B cell (primary cell): ENCODE results near the gene METTL26.

ENCODE experiments used
- EZH2 ChIP-seq: IDR thresholded peaks from 2 replicates; pipeline ENCODE4 v1.6.1; 2012; ENCODE audit warnings: borderline replicate concordance, low read depth, mild to moderate bottlenecking, moderate library complexity, low read length; ENCODE audit not compliant: insufficient read depth, poor library complexity, severe bottlenecking
- TF ChIP-seq, protein P1 (sequence below): fragments of 200-600 bp; IDR thresholded peaks from one replicate; pipeline ENCODE4 v1.8.0; 2022; ENCODE audit warnings: antibody characterized with exemption, mild to moderate bottlenecking

DNA sequence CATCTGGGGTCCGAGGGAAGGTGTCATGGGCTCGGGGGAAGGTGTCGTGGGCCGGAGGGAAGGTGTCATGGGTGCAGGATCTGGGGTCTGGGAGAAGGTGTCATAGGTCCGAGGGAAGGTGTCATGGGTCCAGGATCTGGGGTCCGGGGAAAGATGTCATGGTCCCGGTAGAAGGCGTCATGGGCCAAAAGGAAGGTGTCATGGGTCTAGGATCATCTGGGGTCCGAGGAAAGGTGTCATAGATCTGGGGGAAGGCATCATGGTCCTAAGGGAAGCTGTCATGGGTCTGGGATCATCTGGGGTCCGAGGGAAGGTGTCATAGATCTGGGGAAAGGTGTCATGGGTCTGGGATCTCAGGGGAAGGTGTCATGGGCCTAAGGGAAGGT lies 45.3 kb downstream of the METTL26 start:
- no peak for TF ChIP-seq EZH2
- TF ChIP-seq, protein P1, sequence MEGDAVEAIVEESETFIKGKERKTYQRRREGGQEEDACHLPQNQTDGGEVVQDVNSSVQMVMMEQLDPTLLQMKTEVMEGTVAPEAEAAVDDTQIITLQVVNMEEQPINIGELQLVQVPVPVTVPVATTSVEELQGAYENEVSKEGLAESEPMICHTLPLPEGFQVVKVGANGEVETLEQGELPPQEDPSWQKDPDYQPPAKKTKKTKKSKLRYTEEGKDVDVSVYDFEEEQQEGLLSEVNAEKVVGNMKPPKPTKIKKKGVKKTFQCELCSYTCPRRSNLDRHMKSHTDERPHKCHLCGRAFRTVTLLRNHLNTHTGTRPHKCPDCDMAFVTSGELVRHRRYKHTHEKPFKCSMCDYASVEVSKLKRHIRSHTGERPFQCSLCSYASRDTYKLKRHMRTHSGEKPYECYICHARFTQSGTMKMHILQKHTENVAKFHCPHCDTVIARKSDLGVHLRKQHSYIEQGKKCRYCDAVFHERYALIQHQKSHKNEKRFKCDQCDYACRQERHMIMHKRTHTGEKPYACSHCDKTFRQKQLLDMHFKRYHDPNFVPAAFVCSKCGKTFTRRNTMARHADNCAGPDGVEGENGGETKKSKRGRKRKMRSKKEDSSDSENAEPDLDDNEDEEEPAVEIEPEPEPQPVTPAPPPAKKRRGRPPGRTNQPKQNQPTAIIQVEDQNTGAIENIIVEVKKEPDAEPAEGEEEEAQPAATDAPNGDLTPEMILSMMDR: no peak
